ENCODE measurements around the gene DHX40. TPM values are rescaled to one million over a fixed set of nuclear protein-coding genes. Genes with fewer than 3 reads are reported as not detected.
A peak's percentile ranks its signal among the peaks of the same experiment; 100 is the strongest.

DHX40 gene
- polyA plus RNA-seq, 3 donors: 74.7 to 99.8 (median 88.4) TPM

DNA sequence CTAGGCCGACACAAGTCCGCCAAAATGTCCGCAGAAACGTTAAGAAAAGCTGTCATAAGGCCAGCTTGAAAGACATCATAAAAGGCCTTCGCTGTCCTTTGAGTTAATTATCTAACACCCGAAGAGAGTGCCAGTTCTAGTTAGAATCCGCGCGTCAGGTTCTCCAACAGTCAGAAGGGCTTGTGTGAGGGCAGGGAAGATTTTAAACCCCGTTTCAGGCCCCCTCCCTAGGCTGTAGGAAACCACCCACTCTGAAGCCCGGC is 53.6 kb downstream of the DHX40 start:
- peak in 1 of 11 donors; percentile 66 for DNase-seq (ENCODE audit: extremely low read depth in 1 of 11, low read depth in 9 of 11, low spot score in 4 of 11)

DNA sequence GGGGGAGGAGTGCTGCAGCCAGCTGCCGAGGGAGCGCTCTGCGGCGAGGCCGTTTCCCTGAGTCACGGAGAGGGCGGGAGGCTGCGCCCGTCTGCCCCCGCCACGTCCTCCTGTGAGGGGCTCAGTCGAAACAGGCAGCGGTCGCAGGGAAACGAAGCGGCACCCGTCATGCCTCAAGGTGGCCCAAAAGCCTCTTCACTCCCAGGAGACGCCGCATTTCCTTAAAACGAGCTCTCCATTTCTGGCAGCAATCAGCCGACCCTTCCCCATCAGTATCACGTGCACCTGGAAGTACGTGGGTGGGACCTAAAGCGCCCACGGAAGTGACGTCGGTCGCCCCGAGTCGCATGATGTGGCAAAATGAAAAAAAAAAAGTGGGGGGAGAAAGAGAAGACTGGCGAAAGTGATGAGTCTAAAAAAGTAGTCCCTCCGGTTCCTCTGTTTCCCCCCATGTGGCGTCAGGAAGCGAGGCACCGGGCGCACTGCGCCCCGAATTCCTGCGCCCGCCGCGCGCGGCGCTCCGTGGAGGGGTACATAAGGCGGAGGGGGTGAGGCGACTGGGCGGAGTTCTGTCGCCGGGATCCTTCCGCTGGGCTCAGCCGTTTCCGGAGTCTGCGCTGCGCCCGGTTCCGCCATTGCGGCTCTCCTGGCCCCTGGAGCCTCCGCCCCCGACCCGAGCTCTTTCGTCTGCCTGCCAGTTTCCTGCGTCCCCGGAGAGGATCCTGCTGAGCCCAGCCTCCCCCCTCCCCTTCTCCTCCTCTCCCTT is 54.1 kb downstream of the DHX40 start, which contains the start of gene CLTC:
Gene CLTC, plus strand, starts transcription at position 598 of the 766 bp plus-strand sequence. CDS start 237 bp downstream, outside the sequence.
- DNase-seq (ENCODE audit: extremely low read depth in 1 of 11, low read depth in 9 of 11, low spot score in 4 of 11): peak; percentile 94 to 98 (median 97)

DNA sequence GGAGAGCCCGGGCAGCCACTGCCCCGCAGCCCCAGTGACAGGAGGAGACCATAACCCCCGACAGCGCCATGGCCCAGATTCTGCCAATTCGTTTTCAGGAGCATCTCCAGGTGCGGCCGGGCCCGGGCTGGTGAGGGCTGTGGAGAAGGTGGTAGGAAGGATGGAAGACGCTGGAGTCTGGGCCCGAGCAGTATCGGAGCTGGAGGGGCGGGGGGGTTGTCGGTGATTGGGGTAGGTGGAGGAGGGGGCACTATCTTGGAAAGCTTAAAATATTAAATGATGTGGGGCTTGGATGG is 54.6 kb downstream of the DHX40 start:
- no peak for DNase-seq (ENCODE audit: extremely low read depth in 1 of 11, low read depth in 9 of 11, low spot score in 4 of 11)

DNA sequence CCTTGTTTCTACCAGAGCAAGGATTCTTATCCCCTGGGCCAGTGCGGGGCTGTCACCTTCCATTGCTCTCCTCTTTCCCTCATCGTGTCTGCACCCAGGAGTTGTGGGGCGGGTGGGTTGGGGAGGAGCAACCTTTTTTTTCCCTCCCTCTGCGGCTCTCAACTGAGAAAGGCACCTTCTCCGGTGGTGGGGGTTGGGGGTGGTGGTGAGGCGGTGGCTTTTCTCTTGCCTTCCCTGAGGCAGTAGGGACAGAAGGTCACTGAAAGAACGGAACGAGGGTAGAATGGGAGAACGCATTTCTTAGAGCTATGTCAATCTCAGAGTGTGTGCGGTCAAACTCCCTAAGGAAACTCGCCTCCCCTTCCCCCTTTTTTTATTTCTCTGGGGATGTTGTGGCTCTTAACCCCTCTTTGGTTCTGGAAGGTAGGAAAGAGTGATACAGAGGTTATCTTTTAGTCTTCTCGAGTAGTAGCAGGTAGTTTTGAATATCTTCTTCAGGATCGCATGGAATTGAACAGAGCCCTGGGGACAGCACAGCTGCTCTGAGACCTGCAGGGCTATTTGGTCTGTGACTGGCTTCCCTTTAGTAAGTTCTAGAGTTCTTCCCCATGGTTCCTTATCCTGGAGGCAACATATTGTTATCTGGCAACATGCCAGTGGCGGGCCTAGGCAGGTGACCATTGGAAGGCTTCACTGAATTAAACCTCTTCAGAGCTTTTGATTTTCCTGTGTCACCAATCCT is 55.3 kb downstream of the DHX40 start:
- DNase-seq (ENCODE audit: extremely low read depth in 1 of 11, low read depth in 9 of 11, low spot score in 4 of 11): peak in 2 of 11 donors; percentile 13 to 18

DNA sequence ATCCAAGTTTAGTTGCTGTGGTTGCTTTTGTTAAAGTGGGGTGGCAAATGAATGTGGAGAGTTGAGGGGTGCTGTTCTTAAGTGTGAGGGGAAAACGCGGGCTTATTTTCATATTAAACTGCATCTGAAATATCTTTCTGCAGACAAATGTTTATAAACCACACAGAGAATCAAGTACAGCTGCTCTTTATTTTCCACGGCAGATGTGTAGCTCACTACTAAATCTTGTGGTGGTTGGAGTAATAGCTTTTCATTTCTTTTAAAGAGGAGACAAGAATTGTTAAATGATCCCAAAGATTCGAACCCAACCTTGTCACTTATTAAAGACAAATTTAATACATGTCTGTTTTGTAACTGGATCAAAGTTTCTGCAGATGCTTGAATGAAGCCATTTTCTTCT is 56.4 kb downstream of the DHX40 start:
- DNase-seq (ENCODE audit: extremely low read depth in 1 of 11, low read depth in 9 of 11, low spot score in 4 of 11): no peak

DNA sequence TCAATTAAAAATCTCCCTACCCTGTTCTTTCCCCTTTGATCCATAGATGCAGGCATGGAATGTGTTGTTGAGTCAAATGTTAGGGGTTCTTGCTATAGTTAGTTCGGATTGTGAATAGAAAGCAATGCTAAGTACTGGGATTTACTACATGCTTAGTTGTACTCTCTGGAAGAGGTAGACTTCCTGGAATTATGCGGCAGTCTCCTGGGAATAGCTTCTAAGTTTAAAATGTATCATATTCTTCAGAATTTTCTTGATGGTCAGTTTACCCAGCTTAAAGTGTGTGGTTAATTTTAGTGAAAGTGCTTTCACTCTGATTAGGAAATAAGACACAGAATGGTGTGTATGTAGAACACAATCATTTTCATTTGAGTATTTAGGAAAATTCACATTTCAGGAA is 57.7 kb downstream of the DHX40 start:
- DNase-seq (ENCODE audit: extremely low read depth in 1 of 11, low read depth in 9 of 11, low spot score in 4 of 11): no peak

DNA sequence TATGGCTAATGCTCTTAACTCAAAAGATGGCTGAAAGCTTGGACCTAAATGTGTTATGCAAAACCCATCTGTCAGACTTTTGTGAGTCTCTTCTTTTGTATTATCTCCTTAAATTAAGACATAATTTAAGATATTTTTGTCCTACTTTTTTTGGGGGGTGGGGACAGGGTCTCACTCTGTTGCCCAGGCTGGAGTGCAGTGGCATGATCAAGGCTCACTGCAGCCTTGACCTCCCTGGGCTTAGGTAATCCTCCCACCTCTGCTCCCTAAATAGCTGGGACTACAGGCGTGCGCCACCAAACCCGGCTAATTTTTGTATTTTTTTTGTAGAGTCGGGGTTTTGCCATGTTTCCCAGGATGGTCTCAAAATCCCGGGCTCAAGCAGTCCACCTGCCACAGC is 61.3 kb downstream of the DHX40 start:
- DNase-seq (ENCODE audit: extremely low read depth in 1 of 11, low read depth in 9 of 11, low spot score in 4 of 11): no peak

DNA sequence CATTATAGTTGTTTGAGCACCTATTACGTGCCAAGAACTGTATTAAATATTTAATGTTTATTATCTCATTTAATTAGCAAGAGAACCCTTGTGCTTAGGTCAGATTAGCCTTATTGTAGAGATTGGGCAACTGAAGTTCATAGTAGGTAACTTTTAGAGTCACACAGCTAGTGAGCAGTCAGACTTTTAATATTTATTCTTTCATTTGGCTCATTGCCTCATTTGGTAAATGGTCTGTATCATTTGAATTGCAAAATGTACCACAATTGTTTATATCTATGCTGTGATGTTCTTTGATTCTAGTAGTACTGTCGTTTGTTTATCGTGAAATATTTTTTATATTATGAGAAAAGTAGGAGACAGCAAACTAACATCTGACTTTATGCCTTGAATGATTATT is 61.9 kb downstream of the DHX40 start:
- no peak for DNase-seq (ENCODE audit: extremely low read depth in 1 of 11, low read depth in 9 of 11, low spot score in 4 of 11)

DNA sequence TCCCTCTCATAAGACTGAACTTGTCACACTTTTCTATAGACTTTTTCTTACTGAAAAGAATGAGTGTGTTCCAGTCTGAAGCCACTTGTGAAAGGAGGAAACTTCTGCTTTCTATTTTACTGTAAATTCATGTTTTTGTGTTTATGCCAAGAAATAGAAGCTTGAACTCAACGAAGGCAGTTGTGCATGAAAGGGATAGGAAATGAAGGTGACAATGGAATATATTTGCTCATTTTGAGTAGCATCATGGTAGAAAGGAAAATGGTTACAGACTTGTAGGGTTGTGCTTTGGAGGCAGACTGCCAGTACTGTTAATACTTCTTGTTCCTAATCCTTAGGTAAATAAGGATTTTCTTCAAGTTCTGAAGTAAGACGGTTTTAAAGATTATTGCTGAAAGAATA is 62.4 kb downstream of the DHX40 start:
- no peak for DNase-seq (ENCODE audit: extremely low read depth in 1 of 11, low read depth in 9 of 11, low spot score in 4 of 11)

DNA sequence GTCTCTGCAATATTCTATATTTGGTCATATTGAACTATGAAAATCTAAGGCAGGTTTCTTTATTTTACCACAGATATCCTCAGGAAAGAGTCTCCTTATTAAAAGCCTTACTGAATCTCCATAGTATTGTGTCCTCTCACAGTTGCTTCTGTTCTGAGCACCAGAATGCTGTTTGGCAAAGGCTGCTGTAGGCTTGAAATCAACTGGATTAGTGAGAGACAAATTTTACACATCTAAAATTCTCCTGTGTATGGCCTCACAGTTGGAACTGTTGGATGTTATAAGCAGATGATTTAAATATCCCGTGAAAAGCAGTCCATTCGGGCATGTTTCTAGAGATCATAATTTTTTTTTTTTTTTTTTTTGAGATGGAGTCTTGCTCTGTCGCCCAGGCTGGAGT is 63.8 kb downstream of the DHX40 start:
- DNase-seq (ENCODE audit: extremely low read depth in 1 of 11, low read depth in 9 of 11, low spot score in 4 of 11): no peak

DNA sequence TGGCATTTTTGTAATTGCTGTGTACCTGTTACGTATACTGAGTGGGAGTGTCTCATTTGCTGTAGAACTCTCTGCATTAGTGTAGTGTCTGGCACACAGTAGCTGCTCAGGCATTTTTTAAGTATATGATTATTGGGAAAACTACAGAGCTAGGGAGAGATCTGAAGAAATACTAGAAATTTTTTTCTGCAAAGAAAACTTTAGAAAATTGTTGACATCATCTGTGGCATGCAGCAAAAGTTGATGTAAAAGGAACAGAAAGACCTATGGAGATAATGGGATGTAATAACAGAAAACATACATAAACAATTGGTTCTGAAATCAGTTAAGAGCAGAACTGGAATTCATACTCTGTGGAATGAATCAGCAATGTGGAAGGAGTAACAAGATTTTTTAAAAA is 65.9 kb downstream of the DHX40 start:
- no peak for DNase-seq (ENCODE audit: extremely low read depth in 1 of 11, low read depth in 9 of 11, low spot score in 4 of 11)

DNA sequence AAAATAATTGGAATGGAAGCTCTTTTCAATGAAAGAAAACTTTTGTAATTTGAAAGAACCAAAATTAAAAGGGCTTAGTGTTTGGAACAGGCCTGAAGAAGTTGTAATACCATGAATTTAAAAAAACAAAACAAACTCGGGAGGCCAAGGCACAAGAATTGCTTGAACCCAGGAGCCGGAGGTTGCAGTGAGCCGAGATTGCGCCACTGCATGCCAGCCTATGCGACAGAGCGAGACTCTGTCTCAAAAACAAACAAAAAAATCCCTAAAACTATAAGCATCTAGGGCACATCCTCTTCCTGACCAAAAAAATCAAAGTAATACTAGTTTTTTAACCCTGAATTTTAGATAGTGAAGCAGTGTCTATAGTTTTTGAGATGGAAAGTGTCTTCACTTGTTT is 67.0 kb downstream of the DHX40 start:
- no peak for DNase-seq (ENCODE audit: extremely low read depth in 1 of 11, low read depth in 9 of 11, low spot score in 4 of 11)

DNA sequence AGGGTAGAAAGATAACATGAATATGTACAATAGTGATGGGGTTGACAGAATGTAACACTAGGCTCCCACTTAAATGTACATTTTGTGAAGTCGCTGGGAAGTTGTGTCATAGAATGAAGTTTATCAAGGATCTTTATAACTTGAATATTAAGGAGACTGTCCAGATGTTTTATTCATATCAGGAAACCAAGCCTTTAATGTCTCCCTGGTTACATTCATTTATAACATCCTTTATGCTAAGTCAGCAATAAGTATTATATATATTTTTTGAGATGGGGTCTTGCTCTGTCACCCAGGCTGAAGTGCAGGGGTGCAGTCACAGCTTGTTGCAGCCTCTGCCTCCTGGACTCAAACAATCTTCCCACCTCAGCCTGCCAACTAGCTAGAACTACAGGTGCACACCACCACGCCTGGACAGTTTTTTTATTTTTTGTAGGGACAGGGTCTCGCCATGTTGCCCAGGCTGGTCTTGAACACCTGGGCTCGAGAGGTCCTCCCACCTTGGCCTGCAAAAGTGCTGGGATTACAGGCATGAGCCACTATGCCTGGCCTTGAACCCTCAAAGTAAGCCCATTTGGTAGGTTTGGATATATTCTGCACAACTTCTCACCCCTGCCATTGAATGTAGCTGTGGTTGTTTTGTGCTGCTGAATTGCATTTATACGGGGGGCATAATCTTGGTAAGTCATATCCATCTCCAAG is 68.4 kb downstream of the DHX40 start:
- DNase-seq (ENCODE audit: extremely low read depth in 1 of 11, low read depth in 9 of 11, low spot score in 4 of 11): no peak

DNA sequence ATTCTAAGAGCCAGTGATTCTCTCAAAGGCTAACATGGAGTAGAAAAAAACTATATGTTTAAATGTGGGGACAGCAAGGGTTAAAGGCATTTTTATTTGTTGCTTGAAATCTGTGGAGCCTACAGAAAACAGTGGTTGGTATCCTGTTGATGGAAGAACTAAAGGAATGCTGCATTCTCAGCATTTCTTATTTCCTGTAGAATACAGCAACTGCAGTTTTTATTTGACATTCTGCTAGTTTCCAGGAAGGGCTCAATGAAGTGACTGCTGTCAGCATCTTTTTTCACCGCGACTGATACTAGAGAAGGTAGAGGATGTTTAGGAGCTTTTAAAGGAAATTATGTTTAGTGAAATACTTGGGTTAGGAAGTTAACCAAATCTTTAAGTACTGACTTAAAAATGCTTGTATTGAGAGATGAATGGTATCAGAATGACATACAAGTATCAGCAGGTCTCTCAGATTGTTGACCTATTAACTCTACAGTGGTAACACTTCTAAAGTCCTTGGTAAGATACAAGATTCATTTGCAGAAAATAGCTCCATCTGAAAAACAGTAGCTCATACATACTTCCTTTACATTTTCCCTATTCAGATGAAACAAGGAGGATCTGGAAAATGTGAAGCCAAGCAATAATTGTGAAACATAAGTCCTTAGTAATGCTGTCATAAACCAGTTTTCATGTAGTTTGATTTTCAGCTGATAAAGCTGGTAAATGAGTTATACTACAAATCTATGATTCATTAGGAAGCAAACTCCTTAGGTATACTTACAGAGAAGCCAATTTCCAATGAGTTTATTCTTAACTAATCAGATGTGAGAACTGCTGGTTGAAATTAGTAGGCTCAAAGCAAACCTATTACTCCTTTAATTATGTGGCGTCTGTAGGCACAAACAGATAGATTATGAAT is 69.5 kb downstream of the DHX40 start:
- no peak for DNase-seq (ENCODE audit: extremely low read depth in 1 of 11, low read depth in 9 of 11, low spot score in 4 of 11)

DNA sequence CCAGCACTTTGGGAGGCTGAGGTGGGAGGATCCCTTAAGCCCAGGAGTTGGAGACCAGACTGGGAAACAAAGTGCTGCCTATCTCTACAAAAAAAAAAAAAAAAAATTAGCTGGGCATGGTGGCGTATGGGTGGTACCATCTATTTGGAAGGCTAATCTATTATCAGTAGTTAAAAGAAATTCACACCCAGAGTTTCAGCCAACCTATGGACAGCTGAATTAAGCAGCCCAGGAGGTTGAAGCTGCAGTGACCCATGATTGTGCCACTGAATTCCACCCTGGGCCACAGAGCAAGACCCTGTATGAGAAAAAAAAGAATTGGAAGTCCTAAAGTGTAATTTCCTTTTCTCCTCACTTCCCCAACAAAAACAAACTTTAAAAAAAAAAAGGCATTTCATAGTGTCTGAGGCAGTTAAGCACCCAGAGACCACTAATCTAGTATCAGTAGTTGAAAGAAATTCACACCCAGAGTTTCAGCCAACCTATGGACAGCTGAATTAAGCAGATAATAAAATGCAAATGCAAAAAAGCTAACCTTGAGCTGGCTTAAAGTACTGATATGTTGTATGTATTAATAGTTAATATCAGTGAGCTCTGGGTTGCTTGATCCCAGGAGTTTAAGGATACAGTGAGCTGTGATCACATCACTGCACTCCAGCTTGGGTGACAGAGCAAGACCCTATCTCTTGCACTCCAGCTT is 72.4 kb downstream of the DHX40 start:
- DNase-seq (ENCODE audit: extremely low read depth in 1 of 11, low read depth in 9 of 11, low spot score in 4 of 11): no peak

DNA sequence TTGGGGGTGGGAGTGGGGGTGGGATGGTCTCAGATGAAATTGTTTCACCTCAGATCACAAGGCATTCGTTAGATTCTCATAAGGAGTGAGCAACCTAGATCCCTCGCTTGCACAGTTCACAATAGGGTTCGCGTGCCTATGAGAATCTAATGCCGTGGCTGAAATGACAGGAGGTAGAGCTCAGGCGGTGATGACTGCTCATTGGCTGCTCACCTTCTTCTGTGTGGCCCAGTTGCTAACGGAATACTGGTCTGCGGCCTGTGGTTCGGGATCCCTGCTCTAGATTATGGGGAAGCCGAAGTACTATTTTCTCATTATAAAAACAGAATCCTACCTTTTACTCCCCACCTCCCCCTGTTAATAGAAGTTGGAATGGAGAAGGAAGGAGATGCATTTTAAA is 73.1 kb downstream of the DHX40 start:
- DNase-seq (ENCODE audit: extremely low read depth in 1 of 11, low read depth in 9 of 11, low spot score in 4 of 11): no peak

DNA sequence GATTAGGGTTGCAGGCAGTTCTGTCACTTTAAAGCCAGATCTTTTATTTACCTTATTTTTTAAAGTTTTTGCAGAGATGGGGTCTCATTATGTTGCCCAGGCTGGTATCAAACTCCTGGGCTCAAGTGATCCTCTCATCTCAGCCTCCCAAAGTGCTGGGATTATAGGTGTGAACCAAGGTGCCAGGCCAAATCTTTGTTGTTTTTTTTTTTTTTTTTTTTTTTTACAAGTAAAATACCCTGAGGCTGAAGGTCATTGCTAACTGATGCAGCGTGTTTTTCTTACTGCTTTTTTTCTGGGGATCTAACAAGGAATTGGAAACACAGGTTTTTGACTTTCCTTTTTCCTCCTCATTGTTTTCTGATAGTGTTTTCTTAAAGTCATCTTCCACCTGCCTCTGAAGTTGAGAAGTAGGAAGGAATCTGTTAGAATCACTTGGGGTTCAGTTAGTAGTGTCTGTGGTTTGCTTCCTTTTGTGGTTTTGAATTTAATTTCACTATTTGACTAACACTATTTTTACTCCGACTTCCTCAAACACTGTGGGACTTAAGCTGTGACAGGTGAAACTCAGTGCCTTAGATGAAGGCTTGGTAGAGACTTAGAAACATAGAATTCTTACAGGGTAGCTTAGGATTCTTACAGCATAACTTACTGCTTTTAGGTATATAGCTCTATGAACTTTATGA is 76.5 kb downstream of the DHX40 start:
- DNase-seq (ENCODE audit: extremely low read depth in 1 of 11, low read depth in 9 of 11, low spot score in 4 of 11): no peak

DNA sequence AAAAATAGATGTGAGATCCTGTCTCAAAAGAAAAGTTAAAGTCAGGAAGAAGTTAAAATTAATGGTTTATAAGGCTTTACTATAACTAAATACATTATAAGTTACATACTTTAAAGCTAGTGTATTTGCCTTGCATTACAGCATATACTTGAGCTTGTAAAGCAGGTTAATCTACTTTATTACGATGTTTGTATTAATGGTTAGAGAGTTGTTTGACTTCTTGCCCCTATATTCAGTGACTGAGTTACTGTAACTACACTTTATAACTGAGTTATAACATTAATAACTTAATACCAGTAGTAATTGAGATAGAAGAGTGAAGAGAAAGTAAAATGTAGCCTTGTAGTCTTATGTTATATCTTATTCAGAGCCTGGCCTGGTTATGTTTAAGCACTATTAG is 77.2 kb downstream of the DHX40 start:
- DNase-seq (ENCODE audit: extremely low read depth in 1 of 11, low read depth in 9 of 11, low spot score in 4 of 11): no peak

All from renal cortex interstitium (tissue), 11 donors.